GM18873 (cell line): ENCODE data around the gene PAK5.

Experiments
- ATAC-seq: cut with Tn5 transposase; IDR thresholded peaks from one replicate; pipeline ENCODE4 v1.9.1; 2021; ENCODE audit warnings: mild to moderate bottlenecking, moderate library complexity, moderate number of reproducible peaks; ENCODE audit not compliant: unreplicated experiment, low FRiP score

PAK5 gene

GRCh38 chr20:9535449-9535848 is 303.4 kb downstream of the PAK5 start:
- ATAC-seq: no peak

DNA sequence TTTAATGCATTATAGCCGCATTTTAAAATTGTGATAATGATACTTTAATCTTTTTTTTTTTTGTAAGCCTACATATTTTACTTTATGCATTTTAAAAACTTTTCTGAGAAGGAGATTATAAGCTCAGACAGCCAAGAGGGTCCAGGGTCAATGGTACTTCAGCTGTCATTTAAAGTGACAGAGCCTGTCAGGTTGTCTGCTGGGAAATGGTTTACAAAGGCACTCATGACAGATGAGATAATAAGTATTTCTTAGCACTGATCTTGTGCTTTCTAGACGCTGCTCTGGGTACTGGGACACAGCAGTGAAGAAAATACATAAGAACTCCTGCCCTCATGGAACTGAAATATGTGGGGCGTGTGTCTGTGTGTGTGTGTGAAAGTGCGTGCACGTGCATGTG is 304.9 kb downstream of the PAK5 start:
- ATAC-seq: no peak

DNA sequence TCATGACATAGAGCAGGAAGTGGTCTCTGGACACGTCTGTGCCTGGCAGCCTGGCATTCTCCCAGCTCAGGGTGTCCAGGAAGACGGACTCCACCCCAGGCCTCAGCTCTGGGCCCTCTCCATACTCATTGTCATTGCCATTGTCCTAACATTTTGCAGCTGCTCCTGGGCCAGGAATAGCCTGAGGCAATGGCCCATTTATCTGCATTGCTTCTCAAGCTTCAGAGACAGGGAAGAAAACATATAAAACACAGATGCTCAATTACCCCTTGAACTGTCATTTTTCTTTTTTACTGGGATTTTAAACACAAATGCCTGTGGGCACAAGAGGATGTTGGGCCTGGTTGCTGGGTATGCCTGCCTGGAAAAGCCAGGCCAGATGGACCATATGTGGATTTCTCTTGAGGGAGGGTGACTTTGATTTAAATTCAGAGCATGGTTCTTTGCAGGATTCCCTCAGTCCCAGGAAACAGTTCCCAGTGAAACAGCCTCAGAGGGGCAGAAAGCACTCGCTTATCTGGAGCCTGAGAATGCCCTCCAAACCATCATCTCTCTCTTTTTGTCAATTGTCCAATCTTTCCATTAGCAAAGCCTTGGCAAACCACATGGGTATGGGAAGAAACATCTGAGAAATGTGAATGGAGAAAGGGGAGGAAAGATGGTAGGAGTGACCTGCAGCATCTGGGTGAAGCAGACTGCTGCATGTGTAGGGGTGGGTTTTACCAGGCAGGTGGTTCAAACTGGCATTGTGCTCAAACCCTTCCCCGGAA is 306.6 kb downstream of the PAK5 start:
- ATAC-seq: no peak

GRCh38 chr20:9531581-9531980 is 307.3 kb downstream of the PAK5 start:
- ATAC-seq: no peak

DNA sequence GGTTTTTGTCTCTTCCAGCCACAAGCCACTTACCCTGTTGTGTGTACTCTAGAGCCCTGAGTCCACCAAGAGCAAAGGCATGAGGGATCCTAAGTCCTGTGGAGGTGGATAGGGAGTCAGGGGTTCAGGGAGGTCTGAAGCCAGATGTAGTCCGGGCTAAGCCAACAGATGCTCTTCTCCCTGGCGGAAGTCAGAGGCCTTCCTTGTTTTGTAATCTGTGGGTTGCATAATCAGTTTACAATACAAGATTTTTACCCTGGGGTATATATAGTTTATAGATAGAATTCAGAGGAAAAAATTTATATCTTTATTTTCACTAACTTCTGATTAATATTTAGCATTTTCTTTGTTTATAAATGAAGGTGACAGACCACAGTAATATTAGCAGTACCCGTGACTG is 315.2 kb downstream of the PAK5 start:
- ATAC-seq: no peak

- no peak for ATAC-seq
These were observed 318.8 kb downstream of the PAK5 start for GRCh38 chr20:9520086-9520485.

DNA sequence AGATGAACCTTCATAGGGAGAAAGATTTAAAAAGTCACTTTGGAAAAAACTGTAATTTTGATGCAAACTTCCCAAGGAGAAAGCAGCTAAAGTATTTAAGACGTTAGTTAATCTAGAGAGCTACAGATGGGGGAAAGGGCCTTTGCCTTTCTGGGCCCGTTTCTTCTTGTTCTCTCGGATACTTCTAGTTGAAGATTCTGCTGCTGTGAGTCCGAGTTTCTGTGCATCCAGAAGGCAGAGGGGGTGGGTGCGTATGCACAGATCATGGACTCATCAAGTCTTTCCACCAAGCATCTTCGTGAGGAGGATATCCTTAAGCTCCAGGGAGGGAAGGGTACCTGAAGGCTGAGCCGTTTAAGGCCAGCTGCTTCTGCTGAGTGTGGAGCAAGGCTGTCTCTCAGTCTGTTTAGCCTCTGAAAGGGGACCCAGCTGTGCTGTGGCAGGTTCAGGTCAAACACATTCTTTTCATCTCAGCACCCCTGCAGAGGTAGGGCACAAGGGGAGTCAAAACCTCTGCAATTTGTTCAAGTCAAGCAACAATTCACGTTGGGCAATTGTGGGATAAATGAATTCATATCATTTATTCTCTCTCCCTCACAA is 320.2 kb downstream of the PAK5 start:
- no peak for ATAC-seq

DNA sequence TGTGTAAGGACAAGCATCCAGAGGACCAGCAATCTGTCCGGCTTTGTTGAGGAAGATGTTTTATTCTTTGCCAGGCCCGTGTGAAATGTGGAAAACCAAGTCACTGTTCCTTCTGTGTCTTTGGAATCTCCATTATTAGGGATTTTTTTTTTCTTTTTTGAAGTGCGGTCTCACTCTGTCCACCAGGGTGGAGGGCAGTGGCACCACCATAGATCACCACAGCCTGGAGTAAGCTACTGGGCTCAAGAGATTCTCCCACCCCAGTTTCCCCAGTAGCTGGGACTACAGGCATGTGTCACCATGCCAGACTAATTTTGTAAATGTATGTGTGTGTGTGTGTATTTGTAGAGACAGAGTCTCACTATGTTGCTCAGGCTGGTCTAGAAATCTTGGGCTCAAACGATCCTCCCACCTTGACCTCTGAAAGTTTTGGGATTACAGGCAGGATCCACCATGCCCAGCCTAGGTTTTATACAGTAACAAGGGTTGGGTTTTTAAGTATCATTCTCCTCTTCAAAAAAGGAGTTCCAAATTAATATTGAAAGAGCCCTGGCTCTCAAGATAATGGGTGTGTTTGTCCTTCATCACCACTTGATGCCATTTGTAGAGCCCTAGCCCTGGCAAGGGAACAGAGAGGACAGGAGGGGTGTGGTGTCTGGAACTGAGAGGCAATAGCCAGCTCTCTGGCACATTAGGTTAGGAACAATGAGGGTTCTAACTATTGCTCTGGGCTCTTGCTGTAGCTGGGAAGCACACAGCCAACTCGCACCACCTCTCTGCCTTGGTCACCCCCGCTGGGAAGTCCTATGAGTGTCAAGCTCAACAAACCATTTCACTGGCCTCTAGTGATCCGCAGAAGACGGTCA is 321.3 kb downstream of the PAK5 start:
- no peak for ATAC-seq

DNA sequence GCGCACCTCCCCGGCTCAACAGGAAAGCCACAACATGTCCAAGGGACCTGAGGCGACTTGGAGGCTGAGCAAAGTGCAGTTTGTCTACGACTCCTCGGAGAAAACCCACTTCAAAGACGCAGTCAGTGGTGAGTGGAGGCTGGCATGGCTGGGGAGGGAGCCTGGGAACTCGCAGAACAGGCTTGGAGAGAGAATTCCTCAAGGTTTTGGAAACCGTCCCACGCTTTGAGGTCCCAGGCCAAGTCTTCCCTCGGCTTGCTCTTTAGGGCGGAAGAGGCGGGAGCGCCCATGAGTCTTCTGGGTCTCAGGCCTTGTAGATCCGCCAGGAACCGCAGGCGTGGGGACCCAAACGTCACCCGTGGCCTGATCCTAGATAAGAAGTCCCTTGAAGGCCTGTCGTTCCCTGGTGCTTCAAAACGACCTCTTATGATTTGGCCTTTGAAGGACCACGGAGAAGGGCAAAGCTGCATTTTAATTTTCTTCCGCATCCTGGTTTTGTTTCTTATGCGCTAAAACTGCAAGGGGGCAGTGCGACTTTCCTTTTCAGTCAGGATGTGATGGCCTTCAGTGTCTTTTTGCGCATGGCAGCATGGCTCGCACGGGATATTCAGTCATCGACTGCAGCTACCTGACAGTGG is 322.5 kb downstream of the PAK5 start:
- no peak for ATAC-seq

DNA sequence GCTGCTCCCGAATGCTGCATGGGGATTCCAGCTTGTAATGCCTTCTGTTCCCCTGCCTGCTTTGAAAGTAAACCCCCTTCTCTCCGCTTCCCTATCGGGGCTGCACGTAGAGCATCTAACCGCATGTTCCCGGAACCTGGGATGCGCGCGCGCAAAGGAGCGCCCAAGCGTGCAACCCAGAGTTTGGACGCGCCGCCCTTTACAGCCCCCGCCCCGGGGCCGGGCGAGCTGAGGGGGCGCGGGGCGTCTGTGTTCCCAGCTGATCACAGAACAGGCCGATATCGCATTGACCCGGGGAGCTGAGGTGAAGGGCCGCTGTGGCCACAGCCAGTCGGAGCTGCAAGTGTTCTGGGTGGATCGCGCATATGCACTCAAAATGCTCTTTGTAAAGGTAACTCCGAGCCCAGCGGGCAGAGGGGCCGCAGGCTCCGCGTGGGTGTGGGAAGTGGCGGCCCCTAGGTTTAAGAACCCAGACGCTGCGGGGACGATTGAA is 323.1 kb downstream of the PAK5 start:
- ATAC-seq: no peak

GRCh38 chr20:9515214-9515585 is 323.7 kb downstream of the PAK5 start:
- ATAC-seq: no peak

DNA sequence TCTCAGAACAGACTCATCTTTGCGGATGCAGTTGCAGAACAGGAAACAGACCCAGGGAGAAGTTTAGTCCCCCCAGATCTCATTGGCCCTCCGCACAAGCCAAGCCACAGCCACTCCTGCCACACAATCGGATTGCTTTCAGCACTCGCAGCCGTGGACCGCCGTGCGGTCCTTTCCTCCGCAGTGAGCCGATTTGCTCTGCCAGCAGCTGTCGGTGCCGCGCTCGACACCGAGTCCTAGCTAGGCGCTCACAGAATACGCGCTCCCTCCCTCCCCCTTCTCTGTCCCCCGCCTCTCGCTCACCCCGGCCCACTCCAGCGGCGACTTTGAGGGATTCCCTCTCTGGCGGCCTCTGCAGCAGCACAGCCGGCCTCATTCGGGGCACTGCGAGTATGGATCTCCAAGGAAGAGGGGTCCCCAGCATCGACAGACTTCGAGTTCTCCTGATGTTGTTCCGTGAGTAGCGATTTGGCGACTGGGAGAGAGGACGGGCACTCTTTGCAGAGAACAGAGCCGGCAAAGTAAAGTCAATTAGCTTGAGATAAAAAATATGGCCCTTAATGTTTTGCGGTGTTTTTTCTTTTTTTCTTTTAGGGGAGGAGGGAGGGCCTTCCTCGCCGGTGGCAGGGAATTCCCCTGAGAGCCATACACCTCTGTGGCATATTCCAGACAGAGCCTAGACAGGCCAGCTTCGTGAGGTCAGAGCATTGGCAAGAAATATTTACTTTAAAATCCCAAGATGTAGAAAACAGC is 324.2 kb downstream of the PAK5 start, which contains the start of gene LAMP5:
LAMP5 (plus strand) TSS at position 130 of the 753 bp plus-strand sequence; CDS start at position 393, 263 bp downstream.
- no peak for ATAC-seq

DNA sequence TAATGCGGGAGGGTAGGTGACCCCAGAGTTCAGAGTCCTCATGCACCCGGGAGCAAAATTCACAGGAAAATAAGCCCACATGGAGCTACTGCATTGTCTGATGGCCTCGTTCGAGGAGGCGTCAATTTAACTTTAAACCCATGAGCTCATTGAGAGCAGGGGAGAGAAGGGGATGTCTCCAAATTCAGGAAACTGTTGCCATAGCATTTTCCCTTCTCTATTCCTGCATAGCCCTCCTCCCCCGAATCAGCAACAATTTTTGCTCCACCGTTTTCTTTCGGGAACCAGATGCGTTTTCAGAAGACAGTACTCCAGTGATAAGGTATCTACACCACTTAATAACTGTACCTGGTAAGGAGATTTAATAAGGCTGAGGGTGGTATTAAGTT is 324.8 kb downstream of the PAK5 start:
- ATAC-seq: no peak

DNA sequence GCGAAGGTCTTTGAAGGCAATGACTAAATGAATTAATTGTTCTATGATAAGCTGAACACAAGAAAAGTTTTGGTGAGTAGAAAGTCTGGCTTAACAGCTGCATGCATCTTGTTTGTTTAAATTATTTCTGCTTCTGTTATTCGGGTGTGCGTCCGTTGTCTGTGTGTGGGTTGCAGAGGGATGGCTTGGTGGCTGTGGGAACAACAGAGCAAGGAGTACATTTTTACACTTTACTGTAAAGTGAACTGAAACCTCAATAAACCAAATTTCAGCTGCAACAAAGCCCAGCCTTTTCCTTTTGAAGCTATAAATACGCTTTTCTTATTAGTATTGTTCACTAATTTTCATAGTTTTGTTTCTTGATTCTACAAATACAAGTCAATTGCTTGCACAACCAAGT is 328.0 kb downstream of the PAK5 start:
- ATAC-seq: no peak

DNA sequence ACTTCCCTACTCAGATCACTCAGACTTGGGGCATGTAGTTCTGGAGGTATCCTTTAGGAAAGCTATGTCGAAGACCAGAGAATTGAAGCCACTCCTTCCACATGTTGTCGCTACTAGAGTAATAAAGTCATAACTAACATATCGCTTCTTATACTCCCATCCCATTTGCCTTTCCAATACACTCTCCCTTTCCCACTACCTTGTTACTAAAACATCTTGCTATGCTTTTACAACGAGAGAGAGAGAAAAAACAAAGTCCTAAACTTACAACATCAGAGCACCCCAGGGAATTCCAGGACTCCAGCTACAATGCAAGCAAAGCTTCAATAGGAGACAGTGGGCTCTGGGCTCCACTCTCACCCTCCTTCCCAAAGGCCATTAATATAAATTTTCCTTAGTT is 329.6 kb downstream of the PAK5 start:
- ATAC-seq: no peak

DNA sequence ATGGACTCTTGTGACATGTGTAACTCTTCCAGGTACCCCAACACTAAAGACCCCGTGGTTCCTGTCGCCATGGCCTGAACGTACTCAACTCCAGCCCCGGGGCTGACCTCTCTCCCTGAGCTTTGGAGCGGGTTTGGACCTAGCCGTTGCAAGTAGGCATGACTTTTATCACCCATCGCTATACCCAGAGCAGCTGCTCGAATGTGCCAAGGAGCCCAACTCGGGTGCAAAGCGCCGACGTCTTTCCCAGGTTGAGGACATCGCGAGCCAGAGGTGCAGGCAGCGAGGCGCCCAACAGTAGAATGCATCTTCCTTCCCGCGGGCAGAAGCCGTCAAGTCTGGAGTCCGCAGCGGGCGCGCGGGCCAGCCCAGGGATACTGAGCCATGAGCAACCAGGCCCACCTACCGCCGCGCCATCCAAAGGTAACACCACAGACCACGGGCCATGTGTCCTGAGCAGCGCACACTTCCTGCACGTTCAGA is 330.1 kb downstream of the PAK5 start:
- no peak for ATAC-seq

GRCh38 chr20:9508240-9508661 is 330.6 kb downstream of the PAK5 start:
- ATAC-seq: no peak

GRCh38 chr20:9507544-9508239 is 331.2 kb downstream of the PAK5 start:
- no peak for ATAC-seq

GRCh38 chr20:9506964-9507369 is 331.9 kb downstream of the PAK5 start:
- no peak for ATAC-seq
